Fibroblast of mammary gland (primary cell): Measurements from ENCODE around the gene PLSCR5.

ENCODE experiments used
- DNase-seq: peaks from one replicate; pipeline ENCODE4 v3.0.0-alpha.2; 2010; ENCODE audit warnings: low read depth
- H3K4me3 ChIP-seq: 2 replicates; pipeline ENCODE4 v1.5.1; 2011; ENCODE audit warnings: low read depth, mild to moderate bottlenecking, low read length, moderate library complexity; ENCODE audit not compliant: control insufficient read depth
- TF ChIP-seq, protein P1 (sequence below): conservative IDR thresholded peaks from 2 replicates; pipeline ENCODE4 v1.5.1; 2011; ENCODE audit warnings: low read depth, low read length, inconsistent platforms; ENCODE audit not compliant: control insufficient read depth, insufficient read depth

Gene PLSCR5

DNA sequence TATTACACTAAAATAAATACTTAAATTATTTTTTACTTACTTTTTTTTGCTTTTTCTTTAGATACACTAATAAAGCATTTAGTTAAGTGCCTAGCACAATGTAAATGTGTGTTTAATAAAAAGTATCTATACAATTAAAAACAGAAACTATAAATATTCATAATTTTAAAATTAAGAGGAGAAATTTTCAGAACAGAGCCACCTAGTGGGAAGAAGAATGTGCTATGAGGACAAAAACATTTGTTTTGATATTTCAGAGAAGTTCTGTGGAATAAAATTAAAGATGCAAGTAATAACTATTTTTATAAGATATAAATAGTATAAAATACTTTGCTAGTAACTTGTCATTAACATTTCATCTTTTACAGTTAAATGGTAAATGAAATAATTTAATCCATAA, 33.6 kb upstream of the PLSCR5 start:
- no peak for DNase-seq
- H3K4me3 ChIP-seq = no peak overlapping the region
- TF ChIP-seq, protein P1, sequence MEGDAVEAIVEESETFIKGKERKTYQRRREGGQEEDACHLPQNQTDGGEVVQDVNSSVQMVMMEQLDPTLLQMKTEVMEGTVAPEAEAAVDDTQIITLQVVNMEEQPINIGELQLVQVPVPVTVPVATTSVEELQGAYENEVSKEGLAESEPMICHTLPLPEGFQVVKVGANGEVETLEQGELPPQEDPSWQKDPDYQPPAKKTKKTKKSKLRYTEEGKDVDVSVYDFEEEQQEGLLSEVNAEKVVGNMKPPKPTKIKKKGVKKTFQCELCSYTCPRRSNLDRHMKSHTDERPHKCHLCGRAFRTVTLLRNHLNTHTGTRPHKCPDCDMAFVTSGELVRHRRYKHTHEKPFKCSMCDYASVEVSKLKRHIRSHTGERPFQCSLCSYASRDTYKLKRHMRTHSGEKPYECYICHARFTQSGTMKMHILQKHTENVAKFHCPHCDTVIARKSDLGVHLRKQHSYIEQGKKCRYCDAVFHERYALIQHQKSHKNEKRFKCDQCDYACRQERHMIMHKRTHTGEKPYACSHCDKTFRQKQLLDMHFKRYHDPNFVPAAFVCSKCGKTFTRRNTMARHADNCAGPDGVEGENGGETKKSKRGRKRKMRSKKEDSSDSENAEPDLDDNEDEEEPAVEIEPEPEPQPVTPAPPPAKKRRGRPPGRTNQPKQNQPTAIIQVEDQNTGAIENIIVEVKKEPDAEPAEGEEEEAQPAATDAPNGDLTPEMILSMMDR = peak; percentile 49

DNA sequence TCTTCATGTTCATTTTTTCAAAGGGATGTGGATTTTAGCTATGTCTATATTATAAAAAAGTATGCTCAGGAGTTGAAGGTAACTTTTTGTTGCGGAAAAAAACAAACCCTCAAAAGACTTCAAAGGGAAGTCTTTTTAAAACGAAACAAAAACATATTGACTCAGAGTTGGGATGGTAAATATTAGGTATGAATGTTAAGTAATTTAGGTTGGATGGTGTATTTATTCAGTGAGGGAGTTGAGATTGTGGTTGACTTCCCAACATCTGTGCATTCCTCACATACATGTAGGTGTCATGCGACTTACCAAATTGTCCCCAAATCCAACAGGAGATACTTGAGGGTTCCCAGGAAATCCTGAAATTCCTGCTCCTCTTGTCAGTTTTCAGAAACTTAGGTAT, 32.7 kb upstream of the PLSCR5 start:
- no peak overlapping the region for H3K4me3 ChIP-seq
- TF ChIP-seq, protein P1 = no peak
- DNase-seq = no peak

DNA sequence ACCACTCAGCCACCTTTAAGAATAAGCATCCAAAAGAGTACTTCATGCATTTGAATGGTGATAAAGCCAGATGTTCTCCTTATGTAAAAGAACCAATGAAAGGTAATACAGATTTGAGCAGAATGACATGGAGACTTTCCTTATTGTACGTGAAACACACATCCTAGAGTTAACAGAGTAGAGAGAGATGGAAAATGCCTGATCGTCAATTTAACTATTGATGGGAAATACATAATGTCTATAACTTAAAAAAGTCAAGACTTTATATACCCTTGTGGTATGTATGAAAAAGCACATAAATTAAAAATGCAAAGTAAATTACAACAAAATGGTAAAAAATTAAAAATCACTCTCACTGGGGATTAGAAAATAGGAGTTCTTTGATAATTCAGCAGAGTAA, 31.7 kb upstream of the PLSCR5 start:
- TF ChIP-seq, protein P1 = no peak
- H3K4me3 ChIP-seq = no peak overlapping the region
- no peak for DNase-seq

DNA sequence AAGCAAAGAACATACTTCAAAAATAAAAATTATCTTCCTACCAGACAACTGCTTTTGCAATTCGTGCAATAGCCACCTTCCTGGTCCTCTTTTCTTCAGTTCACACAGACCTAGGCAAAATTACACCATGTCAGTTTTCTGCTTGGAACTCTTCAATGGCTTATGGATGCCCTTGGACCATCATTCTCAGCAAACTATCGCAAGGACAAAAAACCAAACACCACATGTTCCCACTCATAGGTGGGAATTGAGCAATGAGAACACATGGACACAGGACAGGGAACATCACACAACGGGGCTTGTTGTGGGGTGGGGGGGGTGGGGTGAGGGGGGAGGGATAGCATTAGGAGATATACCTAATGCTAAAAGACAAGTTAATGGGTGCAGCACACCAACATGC, 29.2 kb upstream of the PLSCR5 start:
- TF ChIP-seq, protein P1 = no peak
- no peak for DNase-seq
- no peak overlapping the region for H3K4me3 ChIP-seq

DNA sequence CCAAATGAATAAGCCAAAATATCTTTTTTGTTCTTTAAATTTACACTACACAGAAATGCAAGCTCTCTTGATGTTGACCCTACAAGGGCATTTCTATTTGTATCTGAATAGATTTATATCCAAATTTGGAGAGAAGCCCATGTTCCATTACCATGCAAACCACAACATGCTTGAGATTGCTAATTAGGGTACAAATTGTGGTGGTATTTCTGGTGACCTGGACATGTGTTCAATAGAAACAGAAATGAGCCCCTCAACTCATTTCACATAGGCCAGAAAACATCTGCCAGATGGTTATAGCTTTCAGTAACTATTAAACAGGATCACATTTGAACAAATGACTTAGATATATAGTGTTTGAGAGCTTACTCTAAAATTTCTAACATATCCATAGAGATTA, 23.5 kb upstream of the PLSCR5 start:
- TF ChIP-seq, protein P1 = no peak
- no peak for DNase-seq
- no peak overlapping the region for H3K4me3 ChIP-seq

DNA sequence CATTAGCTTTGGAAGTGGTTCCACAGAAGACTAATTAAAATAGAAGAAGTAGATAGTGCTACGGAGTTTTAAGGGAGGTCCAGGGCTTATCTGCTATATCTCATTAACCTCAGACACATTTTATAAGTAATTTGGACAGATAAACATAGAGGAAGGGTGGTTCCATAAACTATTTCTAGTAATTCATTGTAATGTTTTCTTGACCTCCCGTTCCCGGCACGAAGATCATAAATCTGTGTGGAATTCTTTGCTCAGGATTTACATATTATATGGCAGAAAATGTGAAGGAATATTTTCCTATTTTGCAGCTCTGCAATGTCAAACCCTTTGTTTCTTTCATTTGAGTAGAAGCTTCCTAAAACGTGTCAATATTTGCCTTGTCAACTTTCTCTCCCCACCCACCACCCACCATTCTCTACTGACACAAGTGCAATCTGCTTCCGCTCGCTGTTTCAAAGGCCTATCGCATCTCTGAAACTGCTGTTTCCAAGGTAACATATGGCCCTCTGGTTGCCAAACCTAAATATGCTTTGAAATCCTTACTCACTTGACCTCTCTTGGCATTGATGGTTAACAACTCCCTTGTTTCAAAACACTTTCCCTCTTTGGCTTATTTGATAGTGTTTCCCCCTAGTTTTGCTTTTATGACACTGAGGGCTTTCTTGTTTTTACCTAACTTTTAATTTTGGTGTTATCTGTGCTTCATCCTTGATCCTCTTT, 21.4 kb upstream of the PLSCR5 start:
- DNase-seq = no peak
- TF ChIP-seq, protein P1 = no peak

More for the DNA sequence above, 21.4 kb upstream of the PLSCR5 start:
- no peak overlapping the region for H3K4me3 ChIP-seq
